Kidney epithelial cell (primary cell): ENCODE measurements around the gene CCDC182. TPM values are rescaled to one million over a fixed set of nuclear protein-coding genes. Genes with fewer than 3 reads are reported as not detected.

ENCODE experiments used
- DNase-seq: peaks from one replicate; pipeline ENCODE4 v3.0.0-alpha.2; 2010; ENCODE audit warnings: low read depth
- H3K27me3 ChIP-seq: 2 replicates; pipeline ENCODE4 v1.6.0; 2011; ENCODE audit warnings: low read length; ENCODE audit not compliant: control insufficient read depth, insufficient read depth
- H3K36me3 ChIP-seq: 2 replicates; pipeline ENCODE4 v1.5.1; 2011; ENCODE audit warnings: low read length; ENCODE audit not compliant: control insufficient read depth, insufficient read depth
- H3K4me3 ChIP-seq: 2 replicates; pipeline ENCODE4 v1.5.1; 2011; ENCODE audit warnings: low read depth, mild to moderate bottlenecking, control low read depth, low read length
- total RNA-seq: library from RNA; depleted of rRNA; stranded (reverse); fragments of >200 nt; gene quantifications from 2 replicates; pipeline ENCODE4 v1.2.3, GENCODE V29; 2015
- TF ChIP-seq, protein P1 (sequence below): IDR thresholded peaks from 2 replicates; pipeline ENCODE4 v1.5.1; 2011; ENCODE audit warnings: mild to moderate bottlenecking, moderate library complexity, low read length, control low read depth, inconsistent platforms; ENCODE audit not compliant: insufficient read depth, poor library complexity, severe bottlenecking

The CCDC182 gene
- total RNA-seq, 1 donor from 2014 or later, result not detected

DNA sequence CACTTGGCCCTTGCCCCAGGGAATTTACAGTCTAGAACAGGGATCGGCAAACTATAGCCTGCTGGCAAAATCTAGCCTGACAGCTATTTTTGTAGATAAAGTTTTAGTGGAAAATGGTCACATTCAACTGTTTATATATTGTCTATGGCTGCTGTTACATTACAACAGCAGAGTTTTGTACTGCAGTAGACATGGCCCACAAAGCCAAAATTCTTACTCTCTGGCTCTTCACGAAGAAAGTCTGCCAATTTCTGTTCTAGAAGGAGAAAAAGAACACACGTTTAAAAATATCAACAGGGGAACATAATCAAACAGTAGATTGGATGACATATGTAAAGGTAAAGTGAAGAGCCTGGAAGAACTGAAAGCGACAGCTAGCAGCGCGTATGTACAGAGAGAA, 33.2 kb upstream of the CCDC182 start:
- no peaks in the 10 kb centered on the region for H3K36me3 ChIP-seq
- no peak for DNase-seq
- TF ChIP-seq, protein P1, sequence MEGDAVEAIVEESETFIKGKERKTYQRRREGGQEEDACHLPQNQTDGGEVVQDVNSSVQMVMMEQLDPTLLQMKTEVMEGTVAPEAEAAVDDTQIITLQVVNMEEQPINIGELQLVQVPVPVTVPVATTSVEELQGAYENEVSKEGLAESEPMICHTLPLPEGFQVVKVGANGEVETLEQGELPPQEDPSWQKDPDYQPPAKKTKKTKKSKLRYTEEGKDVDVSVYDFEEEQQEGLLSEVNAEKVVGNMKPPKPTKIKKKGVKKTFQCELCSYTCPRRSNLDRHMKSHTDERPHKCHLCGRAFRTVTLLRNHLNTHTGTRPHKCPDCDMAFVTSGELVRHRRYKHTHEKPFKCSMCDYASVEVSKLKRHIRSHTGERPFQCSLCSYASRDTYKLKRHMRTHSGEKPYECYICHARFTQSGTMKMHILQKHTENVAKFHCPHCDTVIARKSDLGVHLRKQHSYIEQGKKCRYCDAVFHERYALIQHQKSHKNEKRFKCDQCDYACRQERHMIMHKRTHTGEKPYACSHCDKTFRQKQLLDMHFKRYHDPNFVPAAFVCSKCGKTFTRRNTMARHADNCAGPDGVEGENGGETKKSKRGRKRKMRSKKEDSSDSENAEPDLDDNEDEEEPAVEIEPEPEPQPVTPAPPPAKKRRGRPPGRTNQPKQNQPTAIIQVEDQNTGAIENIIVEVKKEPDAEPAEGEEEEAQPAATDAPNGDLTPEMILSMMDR, result no peak
- H3K27me3 ChIP-seq, result peaks cover 17% of the 10 kb centered on the region
- H3K4me3 ChIP-seq, result no peak overlapping the region

DNA sequence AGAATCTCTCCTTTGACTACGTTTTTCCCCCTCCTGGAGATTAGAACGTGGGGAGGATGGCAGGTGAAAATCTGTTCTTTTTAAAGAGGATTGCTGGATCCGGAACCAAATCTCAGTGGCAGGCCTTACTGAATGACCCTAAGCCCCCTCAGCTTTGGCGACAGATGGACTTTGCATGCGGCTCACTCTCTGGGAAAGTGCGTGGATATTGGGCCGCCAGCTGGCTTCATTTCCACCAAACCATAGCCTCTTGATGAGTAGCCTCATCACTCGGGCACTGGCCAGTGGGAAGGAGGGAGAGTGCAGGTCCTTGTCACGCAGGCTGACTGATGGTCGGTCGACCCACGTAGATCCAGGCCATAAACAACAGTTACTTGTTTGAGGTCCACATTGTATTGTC, 31.3 kb upstream of the CCDC182 start:
- Histone ChIP-seq H3K27me3 (peaks cover 11% of the 10 kb centered on the region), H3K4me3 (no peak overlapping the region), H3K36me3 (no peaks in the 10 kb centered on the region)
- TF ChIP-seq, protein P1, result no peak
- no peak for DNase-seq

DNA sequence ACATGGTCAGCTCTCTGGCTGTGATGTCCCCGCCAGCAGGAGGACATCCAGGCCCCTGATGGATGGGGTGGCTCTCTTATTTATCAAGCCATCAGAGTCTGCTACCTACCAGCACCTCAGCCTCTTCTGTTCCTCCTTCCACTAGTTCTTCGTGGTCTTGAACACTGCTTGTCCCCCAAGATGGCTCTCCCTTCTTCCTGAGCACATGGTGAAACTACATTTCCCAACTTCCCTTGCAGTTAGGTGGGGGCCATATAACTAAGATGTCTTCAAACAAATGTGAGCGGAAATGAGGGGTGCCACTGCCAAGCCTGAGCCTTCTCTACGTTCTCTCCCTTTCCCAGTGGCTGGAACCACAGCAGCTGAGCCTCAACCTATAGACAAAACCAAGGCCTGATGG, 29.8 kb upstream of the CCDC182 start:
- no peak for DNase-seq
- H3K36me3 ChIP-seq, result no peaks in the 10 kb centered on the region
- no peak overlapping the region for H3K4me3 ChIP-seq
- TF ChIP-seq, protein P1, result no peak
- H3K27me3 ChIP-seq, result peaks cover 15% of the 10 kb centered on the region

DNA sequence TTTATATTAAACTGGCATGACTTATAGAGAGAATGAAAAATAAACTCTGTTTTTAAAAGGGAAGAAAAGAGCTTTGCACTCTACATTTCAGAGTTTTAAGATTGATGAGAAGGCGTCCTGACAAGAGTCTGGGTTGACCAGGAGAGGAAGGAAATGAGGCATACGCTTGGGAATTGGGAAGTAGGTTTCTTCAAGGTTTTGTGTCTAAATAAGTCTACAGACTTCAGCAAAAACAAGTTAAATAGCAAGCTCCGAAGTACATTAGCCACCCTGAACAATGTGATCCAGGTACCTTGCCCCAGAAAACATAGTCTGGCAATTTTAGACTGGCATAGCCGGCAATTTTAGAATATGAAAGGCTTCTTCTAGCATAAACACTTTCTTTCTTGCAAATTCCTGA, 28.5 kb upstream of the CCDC182 start:
- H3K27me3 ChIP-seq, result peaks cover 17% of the 10 kb centered on the region
- no peak for DNase-seq
- TF ChIP-seq, protein P1, result no peak
- no peak overlapping the region for H3K4me3 ChIP-seq
- no peaks in the 10 kb centered on the region for H3K36me3 ChIP-seq

DNA sequence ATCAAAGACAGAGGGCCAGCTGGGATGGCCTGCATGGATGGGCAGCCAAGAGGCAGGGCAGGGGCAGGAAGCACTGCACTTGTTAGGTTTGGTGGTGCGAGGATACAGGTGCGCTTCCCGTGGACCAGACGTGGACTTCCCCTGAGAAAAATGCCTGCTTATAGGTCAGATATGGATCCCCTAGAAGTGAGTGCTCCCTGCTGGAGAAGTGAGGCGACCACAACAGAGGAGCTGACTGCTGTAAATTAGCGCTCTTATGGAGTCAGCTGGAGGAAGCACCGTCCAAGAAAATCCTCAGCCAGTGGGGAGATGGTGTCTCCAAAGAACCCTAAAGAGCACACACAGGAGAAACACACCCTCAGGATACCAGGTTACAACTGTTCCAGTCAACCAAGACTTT, 27.7 kb upstream of the CCDC182 start:
- DNase-seq, result no peak
- Histone ChIP-seq H3K4me3 (no peak overlapping the region), H3K36me3 (no peaks in the 10 kb centered on the region), H3K27me3 (peaks cover 17% of the 10 kb centered on the region)
- TF ChIP-seq, protein P1, result no peak

DNA sequence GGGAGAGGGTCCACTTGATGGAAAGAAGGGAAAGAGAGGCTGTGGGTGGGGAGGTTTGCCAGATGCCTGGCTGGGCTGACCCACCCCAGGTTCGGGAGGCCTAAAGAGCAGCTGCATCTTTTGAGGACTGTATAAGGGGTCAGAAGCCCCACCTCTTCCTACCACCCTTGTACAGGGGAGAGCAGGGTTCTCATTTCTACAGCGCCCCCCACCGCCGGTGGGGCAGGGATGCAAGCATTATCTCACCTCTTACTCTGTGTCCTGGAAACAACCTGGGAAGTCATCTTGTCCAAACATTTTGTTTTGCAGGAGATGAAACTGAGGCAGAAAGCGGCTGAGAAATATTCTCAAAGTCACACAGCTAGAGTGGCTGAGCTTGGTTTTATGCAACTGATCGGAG, 22.5 kb upstream of the CCDC182 start:
- no peak overlapping the region for H3K4me3 ChIP-seq
- TF ChIP-seq, protein P1, result no peak

More for the DNA sequence above, 22.5 kb upstream of the CCDC182 start:
- DNase-seq, result no peak
- Histone ChIP-seq H3K27me3 (peaks cover 13% of the 10 kb centered on the region), H3K36me3 (no peaks in the 10 kb centered on the region)
